HCT116 (cell line): ENCODE results near the gene ABTB1. TPM values are rescaled to one million over a fixed set of nuclear protein-coding genes. Genes with fewer than 3 reads are reported as not detected.

ENCODE experiments used
- ATAC-seq: fragments of 200-7000 bp; cut with Tn5 transposase; 2 replicates; pipeline ENCODE4 v1.9.1; 2020; ENCODE audit warnings: mild to moderate bottlenecking, moderate library complexity
- BruUV-seq: library from RNA; stranded (reverse); fragments of 400-500 nt; replicated peaks from 2 replicates; lab custom pipeline; 2021; lab: Mats Ljungman, UMichigan
- CTCF ChIA-PET: fragments of 300-600 bp; sonication (Branson Sonifier 250); formaldehyde crosslinking; loops from one replicate; lab custom pipeline; 2021; ENCODE audit warnings: antibody characterized with exemption; lab: Charles Lee
- POLR2A ChIA-PET: fragments of 300-600, 350-600 bp; sonication (Branson Sonifier 250); formaldehyde crosslinking; loops from one replicate; lab custom pipeline; 2021; ENCODE audit warnings: antibody characterized with exemption; lab: Charles Lee
- RAD21 ChIA-PET, 2 experiments: fragments of 300-600 bp; sonication (Branson Sonifier 250); formaldehyde crosslinking; loops; one replicate each; lab custom pipeline; 2023; ENCODE audit warnings: low total read pairs in 2 of 2; ENCODE audit not compliant: uncharacterized antibody in 2 of 2, unreplicated experiment in 2 of 2, low non-redundant PET in 1 of 2; lab: Charles Lee
- DNase-seq: peaks from one replicate; pipeline ENCODE4 v3.0.0-alpha.2; 2010; ENCODE audit warnings: low read depth, low spot score
- H2AFZ ChIP-seq: fragments of 200-600 bp; shearing (Covaris generic), sonication (generic); 2 replicates; pipeline ENCODE4 v1.6.1; 2017; ENCODE audit warnings: low read depth, mixed run types, mixed read lengths, antibody characterized with exemption, low read length; ENCODE audit not compliant: poor library complexity, severe bottlenecking
- H3K27ac ChIP-seq: 2 replicates; pipeline ENCODE4 v1.5.1; 2012; ENCODE audit warnings: low read depth, low read length
- H3K27me3 ChIP-seq: fragments of 200-600 bp; sonication (generic); 2 replicates; pipeline ENCODE4 v1.6.1; 2016; ENCODE audit warnings: mixed run types, low read length, mixed read lengths; ENCODE audit not compliant: insufficient read depth
- H3K36me3 ChIP-seq, 2 experiments: fragments of 200-500 bp in 1 of 2; fragments of 200-600 bp in 1 of 2; sonication (Bioruptor generic) in 1 of 2; sonication (generic) in 1 of 2; 2 replicates each; pipeline versions ENCODE4 v1.5.1 to v1.6.1; 2014 to 2016; ENCODE audit warnings: low read length in 2 of 2, inconsistent platforms in 1 of 2, mixed read lengths in 1 of 2, mixed run types in 1 of 2; ENCODE audit not compliant: insufficient read depth in 2 of 2, control insufficient read depth in 1 of 2
- H3K4me1 ChIP-seq, 2 experiments: fragments of 200-600 bp in 1 of 2; sonication (generic) in 1 of 2; 2 replicates each; pipeline versions ENCODE4 v1.5.1 to v1.6.1; 2012 to 2017; ENCODE audit warnings: low read length in 2 of 2, inconsistent platforms in 1 of 2, mild to moderate bottlenecking in 1 of 2, mixed read lengths in 1 of 2, mixed run types in 1 of 2, moderate library complexity in 1 of 2; ENCODE audit not compliant: insufficient read depth in 2 of 2, control insufficient read depth in 1 of 2
- H3K4me2 ChIP-seq: fragments of 200-600 bp; sonication (generic); 2 replicates; pipeline ENCODE4 v1.6.1; 2017; ENCODE audit warnings: mixed run types, low read length, mixed read lengths
- H3K4me3 ChIP-seq, 2 experiments: fragments of 200-600 bp in 1 of 2; sonication (generic) in 1 of 2; replicated peaks in 1 of 2; 2 replicates each; pipeline ENCODE4 v1.5.1; 2011 to 2016; ENCODE audit warnings: low read length in 2 of 2, control low read depth in 1 of 2, low read depth in 1 of 2, mild to moderate bottlenecking in 1 of 2, mixed read lengths in 1 of 2, mixed run types in 1 of 2
- H3K79me2 ChIP-seq: fragments of 200-600 bp; sonication (generic); 2 replicates; pipeline ENCODE4 v1.6.1; 2017; ENCODE audit warnings: mild to moderate bottlenecking, mixed run types, low read length, moderate library complexity, mixed read lengths; ENCODE audit not compliant: insufficient read depth
- H3K9ac ChIP-seq: fragments of 200-600 bp; sonication (generic); 2 replicates; pipeline ENCODE4 v1.6.1; 2016; ENCODE audit warnings: low read length, mixed read lengths
- H3K9me2 ChIP-seq: fragments of 200-600 bp; sonication (generic), shearing (Covaris generic); 2 replicates; pipeline ENCODE4 v1.6.1; 2017; ENCODE audit warnings: mixed run types, mild to moderate bottlenecking, moderate library complexity; ENCODE audit not compliant: insufficient read depth
- H3K9me3 ChIP-seq, 2 experiments: fragments of 200-500 bp in 1 of 2; fragments of 200-600 bp in 1 of 2; sonication (Bioruptor generic) in 1 of 2; sonication (generic) in 1 of 2; 2 replicates each; pipeline ENCODE4 v1.6.1; 2014 to 2017; ENCODE audit warnings: low read length in 2 of 2, mixed read lengths in 2 of 2, inconsistent platforms in 1 of 2, low read depth in 1 of 2, mild to moderate bottlenecking in 1 of 2, mixed run types in 1 of 2, moderate library complexity in 1 of 2; ENCODE audit not compliant: control insufficient read depth in 1 of 2, insufficient read depth in 1 of 2
- H4K20me1 ChIP-seq: fragments of 200-600 bp; sonication (generic), shearing (Covaris generic); 2 replicates; pipeline ENCODE4 v1.6.1; 2017; ENCODE audit warnings: mixed run types, mild to moderate bottlenecking, moderate library complexity; ENCODE audit not compliant: insufficient read depth
- CEBPB ChIP-seq: IDR thresholded peaks from 2 replicates; pipeline ENCODE4 v1.6.1; 2012; ENCODE audit warnings: low read depth
- ELF1 ChIP-seq: IDR thresholded peaks from 2 replicates; pipeline ENCODE4 v1.6.1; 2012; ENCODE audit warnings: low read depth, borderline replicate concordance
- EZH2 ChIP-seq: fragments of 200-600 bp; sonication (generic); IDR thresholded peaks from 2 replicates; pipeline ENCODE4 v1.6.1; 2017; ENCODE audit warnings: antibody characterized with exemption, mixed run types
- EZH2phosphoT487 ChIP-seq: fragments of 200-600 bp; IDR thresholded peaks from 2 replicates; pipeline ENCODE4 v1.6.1; 2018; ENCODE audit warnings: antibody characterized with exemption, borderline replicate concordance
- FOSL1 ChIP-seq: IDR thresholded peaks from 2 replicates; pipeline ENCODE4 v1.6.1; 2012; ENCODE audit warnings: low read depth
- JUND ChIP-seq: IDR thresholded peaks from 2 replicates; pipeline ENCODE4 v1.6.1; 2012
- MAX ChIP-seq: IDR thresholded peaks from 2 replicates; pipeline ENCODE4 v1.6.1; 2012
- POLR2A ChIP-seq: IDR thresholded peaks from 2 replicates; pipeline ENCODE4 v1.7.0; 2011; ENCODE audit warnings: borderline replicate concordance; ENCODE audit not compliant: insufficient read depth, insufficient read length; ENCODE audit errors: extremely low read depth
- SIN3A ChIP-seq: IDR thresholded peaks from 2 replicates; pipeline ENCODE4 v1.6.1; 2012; ENCODE audit warnings: low read depth
- SP1 ChIP-seq: IDR thresholded peaks from 2 replicates; pipeline ENCODE4 v1.6.1; 2012; ENCODE audit warnings: low read depth
- YY1 ChIP-seq: IDR thresholded peaks from 2 replicates; pipeline ENCODE4 v1.6.1; 2011; ENCODE audit warnings: low read length, low read depth, moderate library complexity, mild to moderate bottlenecking; ENCODE audit not compliant: insufficient replicate concordance; ENCODE audit errors: extremely low read depth
- ZNF274 ChIP-seq: fragments of 200-500 bp; sonication (Bioruptor generic); IDR thresholded peaks from 2 replicates; pipeline ENCODE4 v1.6.1; 2014; ENCODE audit warnings: mild to moderate bottlenecking, low read depth, low read length, inconsistent platforms
- intact Hi-C: fragments of 100-400 bp; cut with micrococcal nuclease; formaldehyde crosslinking; loops from 2 replicates; pipeline ENCODE4 v1.10.0; 2022
- total RNA-seq: library from RNA; stranded (reverse); gene quantifications from one replicate; pipeline ENCODE4 v1.2.1, GENCODE V29; 2021; ENCODE audit not compliant: unreplicated experiment
- TF ChIP-seq, protein P1 (sequence below): IDR thresholded peaks from 2 replicates; pipeline ENCODE4 v1.6.1; 2011; ENCODE audit warnings: mild to moderate bottlenecking, low read length, moderate library complexity; ENCODE audit not compliant: insufficient replicate concordance; ENCODE audit errors: extremely low read depth
- TF ChIP-seq, protein P2 (sequence below): IDR thresholded peaks from 2 replicates; pipeline ENCODE4 v1.6.1; 2012
- TF ChIP-seq, protein P3 (sequence below): IDR thresholded peaks from 2 replicates; pipeline ENCODE4 v1.6.1; 2012; ENCODE audit warnings: low read depth

ABTB1 gene
- total RNA-seq, 1 experiment from 2014 or later, result 19.4 TPM

GRCh38 chr3:127637546-127637945 is 35.2 kb upstream of the ABTB1 start:
- ATAC-seq, result peak; percentile 67

More at GRCh38 chr3:127637546-127637945, 35.2 kb upstream of the ABTB1 start:
- no peak for DNase-seq
- Histone ChIP-seq H3K4me1 (peaks cover 0 to 4% of the 10 kb centered on the region in 2 experiments; a peak in 1 of 4 replicates), H3K36me3 (no peaks in the 10 kb centered on the region), H3K4me3 (no peak overlapping the region), H3K9me2 (no peaks in the 10 kb centered on the region), H3K9ac (no peak overlapping the region), H3K4me2 (no peak overlapping the region), H3K79me2 (no peaks in the 10 kb centered on the region), H4K20me1 (no peaks in the 10 kb centered on the region), H2AFZ (no peak overlapping the region), H3K9me3 (no peaks in the 10 kb centered on the region), H3K27ac (no peak overlapping the region), H3K27me3 (no peaks in the 10 kb centered on the region)
- ChIA-PET POLR2A (no interaction called here), CTCF (no interaction called here), RAD21 (no interaction called here)
- intact Hi-C loops, result no loop called here
- BruUV-seq, result no TSS peak
- TF ChIP-seq, protein P1, sequence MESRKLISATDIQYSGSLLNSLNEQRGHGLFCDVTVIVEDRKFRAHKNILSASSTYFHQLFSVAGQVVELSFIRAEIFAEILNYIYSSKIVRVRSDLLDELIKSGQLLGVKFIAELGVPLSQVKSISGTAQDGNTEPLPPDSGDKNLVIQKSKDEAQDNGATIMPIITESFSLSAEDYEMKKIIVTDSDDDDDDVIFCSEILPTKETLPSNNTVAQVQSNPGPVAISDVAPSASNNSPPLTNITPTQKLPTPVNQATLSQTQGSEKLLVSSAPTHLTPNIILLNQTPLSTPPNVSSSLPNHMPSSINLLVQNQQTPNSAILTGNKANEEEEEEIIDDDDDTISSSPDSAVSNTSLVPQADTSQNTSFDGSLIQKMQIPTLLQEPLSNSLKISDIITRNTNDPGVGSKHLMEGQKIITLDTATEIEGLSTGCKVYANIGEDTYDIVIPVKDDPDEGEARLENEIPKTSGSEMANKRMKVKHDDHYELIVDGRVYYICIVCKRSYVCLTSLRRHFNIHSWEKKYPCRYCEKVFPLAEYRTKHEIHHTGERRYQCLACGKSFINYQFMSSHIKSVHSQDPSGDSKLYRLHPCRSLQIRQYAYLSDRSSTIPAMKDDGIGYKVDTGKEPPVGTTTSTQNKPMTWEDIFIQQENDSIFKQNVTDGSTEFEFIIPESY, result no peak
- TF ChIP-seq FOSL1, result no peak
- TF ChIP-seq YY1, result no peak
- TF ChIP-seq, protein P2, sequence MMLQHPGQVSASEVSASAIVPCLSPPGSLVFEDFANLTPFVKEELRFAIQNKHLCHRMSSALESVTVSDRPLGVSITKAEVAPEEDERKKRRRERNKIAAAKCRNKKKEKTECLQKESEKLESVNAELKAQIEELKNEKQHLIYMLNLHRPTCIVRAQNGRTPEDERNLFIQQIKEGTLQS, result no peak
- no peak for TF ChIP-seq MAX
- no peak for TF ChIP-seq JUND
- no peak for TF ChIP-seq EZH2phosphoT487
- no peak for TF ChIP-seq SP1
- no peak for TF ChIP-seq ELF1
- TF ChIP-seq POLR2A, result no peak
- no peak for TF ChIP-seq CEBPB
- no peak for TF ChIP-seq SIN3A
- no peak for TF ChIP-seq EZH2
- TF ChIP-seq, protein P3, sequence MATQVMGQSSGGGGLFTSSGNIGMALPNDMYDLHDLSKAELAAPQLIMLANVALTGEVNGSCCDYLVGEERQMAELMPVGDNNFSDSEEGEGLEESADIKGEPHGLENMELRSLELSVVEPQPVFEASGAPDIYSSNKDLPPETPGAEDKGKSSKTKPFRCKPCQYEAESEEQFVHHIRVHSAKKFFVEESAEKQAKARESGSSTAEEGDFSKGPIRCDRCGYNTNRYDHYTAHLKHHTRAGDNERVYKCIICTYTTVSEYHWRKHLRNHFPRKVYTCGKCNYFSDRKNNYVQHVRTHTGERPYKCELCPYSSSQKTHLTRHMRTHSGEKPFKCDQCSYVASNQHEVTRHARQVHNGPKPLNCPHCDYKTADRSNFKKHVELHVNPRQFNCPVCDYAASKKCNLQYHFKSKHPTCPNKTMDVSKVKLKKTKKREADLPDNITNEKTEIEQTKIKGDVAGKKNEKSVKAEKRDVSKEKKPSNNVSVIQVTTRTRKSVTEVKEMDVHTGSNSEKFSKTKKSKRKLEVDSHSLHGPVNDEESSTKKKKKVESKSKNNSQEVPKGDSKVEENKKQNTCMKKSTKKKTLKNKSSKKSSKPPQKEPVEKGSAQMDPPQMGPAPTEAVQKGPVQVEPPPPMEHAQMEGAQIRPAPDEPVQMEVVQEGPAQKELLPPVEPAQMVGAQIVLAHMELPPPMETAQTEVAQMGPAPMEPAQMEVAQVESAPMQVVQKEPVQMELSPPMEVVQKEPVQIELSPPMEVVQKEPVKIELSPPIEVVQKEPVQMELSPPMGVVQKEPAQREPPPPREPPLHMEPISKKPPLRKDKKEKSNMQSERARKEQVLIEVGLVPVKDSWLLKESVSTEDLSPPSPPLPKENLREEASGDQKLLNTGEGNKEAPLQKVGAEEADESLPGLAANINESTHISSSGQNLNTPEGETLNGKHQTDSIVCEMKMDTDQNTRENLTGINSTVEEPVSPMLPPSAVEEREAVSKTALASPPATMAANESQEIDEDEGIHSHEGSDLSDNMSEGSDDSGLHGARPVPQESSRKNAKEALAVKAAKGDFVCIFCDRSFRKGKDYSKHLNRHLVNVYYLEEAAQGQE, result no peak
- no peak for TF ChIP-seq ZNF274
